ENCODE results near the gene SIL1. TPM values are rescaled to one million over a fixed set of nuclear protein-coding genes. Genes with fewer than 3 reads are reported as not detected.

Gene SIL1
- polyA plus RNA-seq, 3 donors: 25.4 to 35.1 (median 27.9) TPM

GRCh38 chr5:138901716-138902115 lies 296.5 kb downstream of the SIL1 start:
- WGBS (ENCODE audit: insufficient coverage): no CpG with 5 or more reads among the region's 2 CpGs
- Mint-ChIP-seq H3K36me3 (peaks cover 75 to 84% of the 10 kb centered on the region in 2 donors), H3K27ac (no peak overlapping the region), H3K4me1 (no peaks in the 10 kb centered on the region), H3K27me3 (ENCODE audit: low read depth in 3 of 3) (peaks cover 0 to 5% (median 0%) of the 10 kb centered on the region in 3 donors), H3K4me3 (no peak overlapping the region), H3K9me3 (peaks cover 0 to 3% (median 0%) of the 10 kb centered on the region in 7 donors)
- intact Hi-C loops (cut with micrococcal nuclease): no loop called here
- Histone ChIP-seq H3K4me3 (replicated peaks in 1 of 3; ENCODE audit: low read depth in 2 of 3, low read length in 3 of 3) (no peak overlapping the region), H3K9me3 (replicated peaks in 1 of 2; ENCODE audit: control insufficient read depth in 1 of 2, insufficient read depth in 1 of 2, low read length in 2 of 2) (no peaks in the 10 kb centered on the region), H3K4me1 (ENCODE audit: control insufficient read depth in 1 of 2, insufficient read depth in 2 of 2, low read length in 2 of 2) (no peaks in the 10 kb centered on the region), H4K20me1 (ENCODE audit: insufficient read depth, low read length) (no peaks in the 10 kb centered on the region), H3K27me3 (ENCODE audit: control insufficient read depth in 2 of 2, insufficient read depth in 2 of 2, low read length in 2 of 2) (no peaks in the 10 kb centered on the region), H3K36me3 (replicated peaks in 1 of 2; ENCODE audit: control insufficient read depth in 1 of 2, insufficient read depth in 2 of 2, low read length in 2 of 2) (peaks cover 34 to 82% of the 10 kb centered on the region in 2 donors), H3K27ac (ENCODE audit: low read depth in 1 of 2, low read length in 2 of 2) (no peak overlapping the region), H2AFZ (ENCODE audit: insufficient read depth, low read depth, low read length, poor library complexity, severe bottlenecking) (no peak overlapping the region), H3K9ac (ENCODE audit: insufficient read depth, low read length, poor library complexity, severe bottlenecking) (no peak overlapping the region), H3K79me2 (ENCODE audit: insufficient read depth, low read length) (no peaks in the 10 kb centered on the region), H3K4me2 (replicated peaks; ENCODE audit: extremely low read depth, low read length, poor library complexity, severe bottlenecking) (no peak overlapping the region)
- no peak for DNase-seq
- TF ChIP-seq CTCF (IDR thresholded peaks at IDR 0.05): no peak

GRCh38 chr5:138900281-138900965 lies 297.7 kb downstream of the SIL1 start:
- Mint-ChIP-seq H3K9me3 (peaks cover 0 to 3% (median 0%) of the 10 kb centered on the region in 7 donors), H3K4me3 (no peak overlapping the region), H3K27ac (no peak overlapping the region), H3K27me3 (ENCODE audit: low read depth in 3 of 3) (peaks cover 0 to 5% (median 0%) of the 10 kb centered on the region in 3 donors), H3K4me1 (no peaks in the 10 kb centered on the region), H3K36me3 (peaks cover 68 to 77% of the 10 kb centered on the region in 2 donors)
- Histone ChIP-seq H3K4me2 (replicated peaks; ENCODE audit: extremely low read depth, low read length, poor library complexity, severe bottlenecking) (no peak overlapping the region), H3K9ac (ENCODE audit: insufficient read depth, low read length, poor library complexity, severe bottlenecking) (no peak overlapping the region), H2AFZ (ENCODE audit: insufficient read depth, low read depth, low read length, poor library complexity, severe bottlenecking) (no peak overlapping the region), H3K27me3 (ENCODE audit: control insufficient read depth in 2 of 2, insufficient read depth in 2 of 2, low read length in 2 of 2) (no peaks in the 10 kb centered on the region), H3K79me2 (ENCODE audit: insufficient read depth, low read length) (no peaks in the 10 kb centered on the region), H3K36me3 (replicated peaks in 1 of 2; ENCODE audit: control insufficient read depth in 1 of 2, insufficient read depth in 2 of 2, low read length in 2 of 2) (peaks cover 21 to 74% of the 10 kb centered on the region in 2 donors), H3K27ac (ENCODE audit: low read depth in 1 of 2, low read length in 2 of 2) (no peak overlapping the region), H3K4me1 (ENCODE audit: control insufficient read depth in 1 of 2, insufficient read depth in 2 of 2, low read length in 2 of 2) (no peaks in the 10 kb centered on the region), H3K9me3 (replicated peaks in 1 of 2; ENCODE audit: control insufficient read depth in 1 of 2, insufficient read depth in 1 of 2, low read length in 2 of 2) (no peaks in the 10 kb centered on the region), H4K20me1 (ENCODE audit: insufficient read depth, low read length) (no peaks in the 10 kb centered on the region), H3K4me3 (replicated peaks in 1 of 3; ENCODE audit: low read depth in 2 of 3, low read length in 3 of 3) (no peak overlapping the region)
- DNase-seq: peak in 1 of 3 donors; percentile 5
- WGBS (ENCODE audit: insufficient coverage): no CpG with 5 or more reads among the region's 6 CpGs
- intact Hi-C loops (cut with micrococcal nuclease): no loop called here
- TF ChIP-seq CTCF (IDR thresholded peaks at IDR 0.05): no peak

All from CD14-positive monocyte (primary cell).